ENCODE data around the gene SLC4A9. TPM values are rescaled to one million over a fixed set of nuclear protein-coding genes. Genes with fewer than 3 reads are reported as not detected.
"Not testable (repeated sequence)": the region's sequence is repeated elsewhere in the genome, so short reads cannot be mapped to it uniquely, and the experiment has no call there.

The SLC4A9 gene
- total and polyA plus RNA-seq, 2 donors: 0.07 TPM; not detected in 1

DNA sequence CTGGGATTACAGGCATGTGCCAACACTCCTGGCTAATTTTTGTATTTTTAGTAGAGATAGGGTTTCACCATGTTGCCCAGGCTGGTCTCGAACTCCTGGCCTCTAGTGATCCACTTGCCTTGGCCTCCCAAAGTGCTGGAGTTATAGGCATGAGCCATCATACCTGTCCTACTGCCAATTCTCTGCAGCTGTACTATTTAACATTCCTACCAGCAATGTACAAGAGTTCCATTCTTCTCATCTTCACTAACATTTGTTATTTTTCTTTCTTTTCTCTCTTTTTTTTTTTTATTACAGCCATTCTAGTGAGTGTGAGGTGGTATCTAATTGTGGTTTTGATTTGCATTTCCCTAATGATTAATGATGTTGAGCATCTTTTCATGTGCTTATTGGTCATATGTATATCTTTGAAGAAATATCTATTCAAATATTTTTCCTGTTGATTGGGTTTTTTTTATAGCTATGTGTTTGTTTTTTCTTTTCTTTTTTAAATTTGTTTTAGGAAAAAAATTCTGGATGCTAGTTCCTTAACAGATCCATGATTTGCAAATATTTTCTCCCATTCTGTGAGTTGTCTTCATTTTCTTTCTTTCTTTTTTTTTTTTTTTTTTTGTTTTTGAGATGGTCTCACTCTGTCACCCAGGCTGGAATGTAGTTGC, 59.0 kb downstream of the SLC4A9 start:
- WGBS: 100% methylated on average over 1 of the region's 1 CpG
- H3K4me1 ChIP-seq (ENCODE audit: control insufficient read depth in 2 of 2, insufficient read depth in 2 of 2, low read length in 2 of 2): no peaks in the 10 kb centered on the region
- no peak overlapping the region for H3K4me3 ChIP-seq (ENCODE audit: low read length in 2 of 2)
- H3K27me3 ChIP-seq (ENCODE audit: control insufficient read depth in 2 of 2, insufficient read depth in 1 of 2, low read length in 1 of 2): no peaks in the 10 kb centered on the region
- DNase-seq (ENCODE audit: low read depth in 6 of 9, low spot score in 9 of 9): no peak
- no peaks in the 10 kb centered on the region for H3K9me3 ChIP-seq (ENCODE audit: control insufficient read depth in 2 of 2, insufficient read depth in 1 of 2, low read length in 1 of 2)
- H3K36me3 ChIP-seq (ENCODE audit: control insufficient read depth in 2 of 2, insufficient read depth in 2 of 2, low read length in 1 of 2): peaks cover 0 to 3% of the 10 kb centered on the region in 2 donors
- H3K27ac ChIP-seq (ENCODE audit: low read depth in 1 of 2, low read length in 1 of 2): no peak overlapping the region

DNA sequence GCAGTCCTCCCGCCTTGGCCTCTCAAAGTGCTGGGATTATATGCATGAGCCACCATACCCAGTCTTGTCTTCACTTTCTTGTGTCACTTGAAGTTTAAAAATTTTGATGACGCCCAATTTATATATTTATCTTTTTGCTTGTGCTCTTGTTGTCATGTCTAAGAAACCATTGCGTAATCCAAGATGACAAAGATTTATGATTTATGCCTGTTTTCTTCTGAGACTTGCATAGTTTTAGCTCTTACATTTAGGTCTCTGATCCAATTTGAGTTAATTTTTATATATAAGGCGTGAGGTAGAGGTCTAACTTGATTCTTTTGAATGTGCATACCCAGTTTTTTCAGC, 60.2 kb downstream of the SLC4A9 start:
- no peaks in the 10 kb centered on the region for H3K27me3 ChIP-seq (ENCODE audit: control insufficient read depth in 2 of 2, insufficient read depth in 1 of 2, low read length in 1 of 2)
- H3K4me3 ChIP-seq (ENCODE audit: low read length in 2 of 2): no peak overlapping the region
- no peak overlapping the region for H3K27ac ChIP-seq (ENCODE audit: low read depth in 1 of 2, low read length in 1 of 2)
- no peaks in the 10 kb centered on the region for H3K9me3 ChIP-seq (ENCODE audit: control insufficient read depth in 2 of 2, insufficient read depth in 1 of 2, low read length in 1 of 2)
- 99% methylated on average over 4 of the region's 4 CpGs for WGBS
- no peaks in the 10 kb centered on the region for H3K4me1 ChIP-seq (ENCODE audit: control insufficient read depth in 2 of 2, insufficient read depth in 2 of 2, low read length in 2 of 2)
- no peak for DNase-seq (ENCODE audit: low read depth in 6 of 9, low spot score in 9 of 9)
- H3K36me3 ChIP-seq (ENCODE audit: control insufficient read depth in 2 of 2, insufficient read depth in 2 of 2, low read length in 1 of 2): peaks cover 0 to 3% of the 10 kb centered on the region in 2 donors

DNA sequence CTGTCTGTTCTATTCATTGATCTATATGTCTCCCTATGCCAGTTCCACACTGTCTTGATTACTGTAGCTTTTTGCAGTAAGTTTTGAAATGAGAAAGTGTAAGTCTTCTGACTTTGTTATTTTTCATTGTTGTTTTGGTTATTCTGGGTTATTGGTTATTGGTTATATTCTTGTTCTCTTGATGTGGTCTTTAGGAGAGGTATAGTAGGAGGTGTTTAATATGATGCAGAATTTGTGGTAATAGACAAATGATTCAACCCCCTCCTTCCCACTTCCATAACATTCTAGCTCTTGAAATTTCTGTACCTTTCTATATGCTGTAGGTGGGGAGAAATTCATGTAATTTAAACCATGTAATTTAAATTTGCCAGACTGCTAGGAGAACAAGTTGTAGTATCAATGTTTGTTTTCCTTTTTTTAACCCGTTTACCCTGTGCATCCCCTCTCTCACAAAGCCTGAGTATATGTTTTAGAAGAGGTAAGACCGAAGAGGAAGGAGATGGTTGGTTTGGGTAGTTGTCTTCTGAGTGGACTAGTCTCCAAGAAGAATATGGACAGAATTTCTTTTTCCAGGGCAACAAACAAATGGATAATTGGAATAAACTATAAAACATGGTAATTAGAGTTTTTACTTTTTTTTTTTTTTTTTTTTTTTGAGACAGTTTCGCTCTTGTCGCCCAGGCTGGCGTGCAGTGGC, 60.8 kb downstream of the SLC4A9 start:
- Histone ChIP-seq H3K9me3 (ENCODE audit: control insufficient read depth in 2 of 2, insufficient read depth in 1 of 2, low read length in 1 of 2) (no peaks in the 10 kb centered on the region), H3K27me3 (ENCODE audit: control insufficient read depth in 2 of 2, insufficient read depth in 1 of 2, low read length in 1 of 2) (no peaks in the 10 kb centered on the region), H3K4me1 (ENCODE audit: control insufficient read depth in 2 of 2, insufficient read depth in 2 of 2, low read length in 2 of 2) (no peaks in the 10 kb centered on the region), H3K36me3 (ENCODE audit: control insufficient read depth in 2 of 2, insufficient read depth in 2 of 2, low read length in 1 of 2) (peaks cover 0 to 3% of the 10 kb centered on the region in 2 donors), H3K27ac (ENCODE audit: low read depth in 1 of 2, low read length in 1 of 2) (no peak overlapping the region), H3K4me3 (ENCODE audit: low read length in 2 of 2) (no peak overlapping the region)
- WGBS: 92% methylated on average over 5 of the region's 5 CpGs
- no peak for DNase-seq (ENCODE audit: low read depth in 6 of 9, low spot score in 9 of 9)

DNA sequence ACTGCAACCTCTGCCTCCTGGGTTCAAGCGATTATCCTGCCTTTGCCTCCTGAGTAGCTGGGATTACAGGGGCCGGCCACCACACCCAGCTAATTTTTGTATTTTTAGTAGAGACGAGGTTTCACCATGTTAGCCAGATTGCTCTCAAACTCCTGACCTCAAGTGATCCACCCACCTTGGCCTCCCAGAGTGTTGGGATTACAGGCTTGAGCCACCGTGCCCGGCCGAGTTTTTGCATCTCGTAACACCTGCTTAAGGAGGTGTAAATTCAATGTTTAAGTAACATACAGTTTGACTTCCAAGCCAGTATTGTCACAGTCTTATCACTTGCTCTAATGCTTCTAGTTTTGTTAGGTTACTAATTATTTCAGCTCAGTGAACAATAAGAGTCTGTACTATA, 61.4 kb downstream of the SLC4A9 start:
- not testable (repeated sequence) for H3K27me3 ChIP-seq (ENCODE audit: control insufficient read depth in 2 of 2, insufficient read depth in 1 of 2, low read length in 1 of 2); DNase-seq (ENCODE audit: low read depth in 6 of 9, low spot score in 9 of 9); H3K4me3 ChIP-seq (ENCODE audit: low read length in 2 of 2); H3K27ac ChIP-seq (ENCODE audit: low read depth in 1 of 2, low read length in 1 of 2); H3K36me3 ChIP-seq (ENCODE audit: control insufficient read depth in 2 of 2, insufficient read depth in 2 of 2, low read length in 1 of 2); H3K4me1 ChIP-seq (ENCODE audit: control insufficient read depth in 2 of 2, insufficient read depth in 2 of 2, low read length in 2 of 2); H3K9me3 ChIP-seq (ENCODE audit: control insufficient read depth in 2 of 2, insufficient read depth in 1 of 2, low read length in 1 of 2)
- WGBS: 98% methylated on average over 7 of the region's 7 CpGs

DNA sequence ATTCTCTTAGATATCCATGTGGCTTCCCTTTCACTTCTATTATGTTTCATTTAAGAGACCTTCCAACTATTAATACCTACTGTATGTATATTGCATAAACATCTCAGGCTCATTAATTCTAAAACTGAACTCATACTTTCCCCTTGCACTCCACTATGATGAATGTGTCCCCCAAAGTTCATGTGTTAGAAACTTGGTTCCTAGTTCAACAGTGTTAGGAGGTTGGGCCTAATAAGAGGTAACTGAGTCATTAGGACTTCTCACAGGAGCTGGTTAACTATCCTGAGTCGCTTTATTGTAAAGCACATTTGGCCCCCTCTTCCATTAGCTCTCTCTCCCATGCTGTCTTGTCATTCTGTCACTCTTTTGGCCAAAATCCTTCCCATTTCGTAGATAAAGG, 63.6 kb downstream of the SLC4A9 start:
- no peak for DNase-seq (ENCODE audit: low read depth in 6 of 9, low spot score in 9 of 9)
- over 99% methylated on average over 2 of the region's 2 CpGs for WGBS

DNA sequence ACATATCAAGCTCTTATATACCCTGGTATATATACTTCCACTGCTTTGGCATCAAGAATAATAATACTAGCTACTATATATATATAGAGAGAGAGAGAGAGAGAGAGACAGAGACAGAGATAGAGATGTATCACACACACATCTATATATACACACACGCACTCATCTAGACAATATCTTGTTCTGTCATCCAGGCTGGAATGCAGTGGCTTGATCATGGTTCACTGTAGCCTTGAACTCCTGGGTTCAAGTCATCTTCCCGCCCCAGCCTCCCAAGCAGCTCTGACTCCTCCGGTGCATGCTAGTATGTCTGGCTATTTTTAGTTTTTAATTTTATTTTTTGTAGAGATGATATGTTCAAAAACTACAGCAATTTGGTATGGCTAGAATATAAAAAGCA, 64.1 kb downstream of the SLC4A9 start:
- H3K36me3 ChIP-seq (ENCODE audit: control insufficient read depth in 2 of 2, insufficient read depth in 2 of 2, low read length in 1 of 2): peaks cover 0 to 2% of the 10 kb centered on the region in 2 donors
- DNase-seq (ENCODE audit: low read depth in 6 of 9, low spot score in 9 of 9): no peak
- no peak overlapping the region for H3K4me3 ChIP-seq (ENCODE audit: low read length in 2 of 2)
- no peaks in the 10 kb centered on the region for H3K9me3 ChIP-seq (ENCODE audit: control insufficient read depth in 2 of 2, insufficient read depth in 1 of 2, low read length in 1 of 2)
- no peaks in the 10 kb centered on the region for H3K27me3 ChIP-seq (ENCODE audit: control insufficient read depth in 2 of 2, insufficient read depth in 1 of 2, low read length in 1 of 2)
- H3K27ac ChIP-seq (ENCODE audit: low read depth in 1 of 2, low read length in 1 of 2): no peak overlapping the region
- WGBS: 66% methylated on average over 3 of the region's 3 CpGs
- H3K4me1 ChIP-seq (ENCODE audit: control insufficient read depth in 2 of 2, insufficient read depth in 2 of 2, low read length in 2 of 2): no peaks in the 10 kb centered on the region

More for the DNA sequence above, 63.6 kb downstream of the SLC4A9 start:
- Histone ChIP-seq H3K4me3 (ENCODE audit: low read length in 2 of 2) (no peak overlapping the region), H3K27me3 (ENCODE audit: control insufficient read depth in 2 of 2, insufficient read depth in 1 of 2, low read length in 1 of 2) (no peaks in the 10 kb centered on the region), H3K27ac (ENCODE audit: low read depth in 1 of 2, low read length in 1 of 2) (no peak overlapping the region), H3K9me3 (ENCODE audit: control insufficient read depth in 2 of 2, insufficient read depth in 1 of 2, low read length in 1 of 2) (no peaks in the 10 kb centered on the region), H3K36me3 (ENCODE audit: control insufficient read depth in 2 of 2, insufficient read depth in 2 of 2, low read length in 1 of 2) (peaks cover 0 to 2% of the 10 kb centered on the region in 2 donors), H3K4me1 (ENCODE audit: control insufficient read depth in 2 of 2, insufficient read depth in 2 of 2, low read length in 2 of 2) (no peaks in the 10 kb centered on the region)

Other genes with a start within 250 kb of the SLC4A9 start
- 4.7 TPM for gene PURA, start 246.1 kb upstream of the SLC4A9 start, total RNA-seq
- 5.9 TPM for gene PURA, start 246.1 kb upstream of the SLC4A9 start, polyA plus RNA-seq
- 1.5 TPM for gene IGIP, start 234.3 kb upstream of the SLC4A9 start, total RNA-seq
- 9.2 TPM for gene IGIP, start 234.3 kb upstream of the SLC4A9 start, polyA plus RNA-seq
- 23.1 TPM for gene CYSTM1, start 185.0 kb upstream of the SLC4A9 start, total RNA-seq
- gene CYSTM1, start 185.0 kb upstream of the SLC4A9 start, polyA plus RNA-seq: 44.7 TPM
- 48.4 TPM for gene PFDN1, start 57.1 kb upstream of the SLC4A9 start, total RNA-seq
- gene PFDN1, start 57.1 kb upstream of the SLC4A9 start, polyA plus RNA-seq: 80.7 TPM
- 1.7 TPM for gene HBEGF, start 13.6 kb upstream of the SLC4A9 start, total RNA-seq
- gene HBEGF, start 13.6 kb upstream of the SLC4A9 start, polyA plus RNA-seq: 4.2 TPM
- gene ANKHD1, start 41.6 kb downstream of the SLC4A9 start, total RNA-seq: 37.4 TPM
- gene ANKHD1, start 41.6 kb downstream of the SLC4A9 start, polyA plus RNA-seq: 60.1 TPM
- gene EIF4EBP3, start 187.5 kb downstream of the SLC4A9 start, total RNA-seq: 4.5 TPM
- gene EIF4EBP3, start 187.5 kb downstream of the SLC4A9 start, polyA plus RNA-seq: 48.7 TPM
- 29.7 TPM for gene SRA1, start 197.3 kb downstream of the SLC4A9 start, total RNA-seq
- gene SRA1, start 197.3 kb downstream of the SLC4A9 start, polyA plus RNA-seq: 46.3 TPM
- 9.3 TPM for gene APBB3, start 204.4 kb downstream of the SLC4A9 start, total RNA-seq
- gene APBB3, start 204.4 kb downstream of the SLC4A9 start, polyA plus RNA-seq: 51.2 TPM
- gene SLC35A4, start 204.6 kb downstream of the SLC4A9 start, total RNA-seq: 10.1 TPM
- 28.0 TPM for gene SLC35A4, start 204.6 kb downstream of the SLC4A9 start, polyA plus RNA-seq

Data from thymus (tissue), 11 donors.